HG02798 (cell line): ENCODE measurements around the gene RAET1E.
"Not testable (repeated sequence)": the region's sequence is repeated elsewhere in the genome, so short reads cannot be mapped to it uniquely, and the experiment has no call there.

Experiments
- ATAC-seq: cut with Tn5 transposase; IDR thresholded peaks from one replicate; pipeline ENCODE4 v1.9.1; 2021; ENCODE audit warnings: mild to moderate bottlenecking; ENCODE audit not compliant: unreplicated experiment, poor library complexity

The RAET1E gene

GRCh38 chr6:149913085-149913484 is 15.2 kb upstream of the RAET1E start:
- no peak for ATAC-seq

GRCh38 chr6:149912680-149913079 is 14.8 kb upstream of the RAET1E start:
- ATAC-seq: not testable (repeated sequence)

GRCh38 chr6:149910721-149911151 is 12.8 kb upstream of the RAET1E start:
- no peak for ATAC-seq

DNA sequence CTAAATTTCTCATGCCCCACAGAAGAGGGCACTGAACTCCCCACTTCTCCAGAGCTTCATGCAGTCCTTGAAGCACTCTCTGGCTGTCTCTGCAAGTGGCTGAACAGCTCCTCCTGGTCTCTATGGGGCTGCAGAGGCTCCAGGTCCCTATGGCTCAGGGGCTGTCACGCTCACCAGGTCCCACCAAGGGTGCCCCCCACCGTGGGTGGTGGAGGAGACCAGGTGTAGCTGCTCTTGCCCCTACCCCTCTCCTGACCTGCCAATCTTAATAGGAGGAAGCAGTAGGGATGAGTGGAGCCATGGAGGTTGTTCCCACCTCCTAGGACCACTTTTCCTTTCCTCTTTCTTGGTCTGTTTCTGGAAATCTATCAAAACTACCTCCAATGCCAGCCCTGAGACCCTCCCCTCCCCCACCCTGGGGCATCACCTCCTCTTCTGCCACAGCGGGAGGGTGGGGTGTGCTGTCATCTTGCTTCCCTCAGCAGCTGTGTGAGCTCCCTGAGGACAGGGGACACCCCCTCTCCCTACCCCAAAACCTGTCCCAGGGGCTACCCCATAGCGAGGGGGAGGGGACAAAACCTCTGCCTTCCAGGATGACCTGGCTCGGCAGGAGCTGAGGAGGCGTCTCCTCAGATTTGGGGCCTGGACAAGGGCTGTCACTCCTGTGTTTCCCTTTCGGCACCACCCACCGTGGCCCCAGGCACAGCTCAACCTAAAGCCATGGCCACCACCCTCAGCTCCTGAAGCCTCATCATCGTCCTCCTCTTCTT is 12.0 kb upstream of the RAET1E start:
- ATAC-seq: no peak

DNA sequence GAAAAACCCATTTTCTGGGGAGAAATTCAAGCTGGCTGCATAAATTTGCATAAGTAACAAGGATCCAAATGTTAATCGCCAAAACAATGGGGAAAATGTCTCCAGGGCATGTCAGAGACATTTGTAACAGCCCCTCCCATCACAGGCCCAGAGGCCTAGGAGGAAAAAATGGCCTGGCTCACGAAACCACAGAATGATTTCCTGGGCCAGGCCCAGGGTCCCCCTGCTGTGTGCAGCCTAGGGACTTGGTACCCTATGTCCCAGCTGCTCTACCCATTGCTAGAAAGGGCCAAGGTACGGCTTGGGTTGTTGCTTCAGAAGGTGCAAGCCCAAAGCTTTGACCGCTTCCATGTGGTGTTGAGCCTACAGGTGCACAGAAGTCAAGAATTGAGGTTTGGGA is 10.6 kb upstream of the RAET1E start:
- not testable (repeated sequence) for ATAC-seq

GRCh38 chr6:149907317-149907716 is 9.4 kb upstream of the RAET1E start:
- no peak for ATAC-seq

GRCh38 chr6:149906405-149906804 is 8.5 kb upstream of the RAET1E start:
- no peak for ATAC-seq

GRCh38 chr6:149905911-149906371 is 8.0 kb upstream of the RAET1E start:
- no peak for ATAC-seq

DNA sequence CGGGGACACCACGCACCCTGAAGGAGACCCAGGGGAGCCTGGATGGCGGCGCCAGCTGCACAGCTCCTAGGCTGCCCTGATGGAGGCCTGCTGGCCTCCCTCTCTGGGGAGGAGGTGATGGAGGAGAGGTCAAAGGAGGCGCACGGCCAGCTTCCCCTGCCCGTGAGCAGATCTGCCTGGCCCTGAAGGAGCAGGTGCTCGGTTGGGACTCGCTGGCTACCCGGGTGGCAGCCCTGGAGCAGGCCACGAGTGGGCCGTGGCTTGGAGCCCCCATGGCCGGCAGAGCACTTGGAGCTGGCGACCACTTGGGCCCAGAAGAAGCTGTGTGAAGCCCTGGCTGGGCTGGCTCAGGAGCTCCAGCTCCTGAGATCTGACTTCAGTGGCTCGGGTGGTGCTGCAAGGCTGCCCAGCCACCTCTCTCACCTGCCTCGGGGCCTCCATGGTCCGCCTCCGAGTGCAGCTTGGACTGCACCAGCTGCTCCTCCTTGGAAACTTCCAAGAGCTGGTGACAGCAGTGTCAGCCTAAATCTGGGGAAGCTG is 7.5 kb upstream of the RAET1E start:
- ATAC-seq: no peak

DNA sequence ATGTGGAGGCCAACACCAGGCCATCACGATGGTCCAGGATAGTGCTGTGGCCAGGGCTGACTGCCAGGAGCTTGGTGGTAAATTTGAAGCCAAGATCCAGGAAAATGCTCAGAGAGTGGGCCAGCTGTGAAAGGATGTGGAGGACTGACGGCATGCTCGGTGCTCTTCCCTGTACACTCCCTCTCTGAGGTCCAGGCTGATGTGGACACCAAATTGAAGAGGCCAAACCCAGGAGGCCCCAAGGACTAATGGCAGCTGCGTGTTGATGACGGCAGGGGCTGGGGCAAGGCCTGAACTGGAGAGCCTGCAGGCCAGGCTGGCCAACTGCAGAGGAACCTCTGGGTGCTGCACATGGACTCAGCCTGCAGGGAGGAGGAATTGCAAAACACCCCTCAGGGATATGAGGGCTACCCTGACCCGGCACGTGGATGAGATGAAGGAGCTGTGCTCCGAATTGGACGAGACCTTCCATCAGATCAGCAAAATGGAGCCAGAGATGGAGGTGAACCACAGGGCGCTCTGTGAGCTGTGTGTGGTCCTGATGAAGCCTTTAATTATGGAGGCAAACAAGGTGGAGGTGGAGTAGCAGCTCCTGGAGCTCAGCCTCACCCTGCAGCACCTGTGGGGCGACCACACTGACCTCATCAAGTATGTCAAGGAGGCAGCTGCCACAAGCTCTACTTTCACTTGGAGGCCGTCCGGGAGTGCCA is 6.9 kb upstream of the RAET1E start:
- ATAC-seq: no peak

GRCh38 chr6:149903938-149904611 is 6.2 kb upstream of the RAET1E start:
- ATAC-seq: no peak

GRCh38 chr6:149901444-149902140 is 3.7 kb upstream of the RAET1E start:
- no peak for ATAC-seq

- no peak for ATAC-seq
Measured at GRCh38 chr6:149900620-149901443, 2.9 kb upstream of the RAET1E start.

DNA sequence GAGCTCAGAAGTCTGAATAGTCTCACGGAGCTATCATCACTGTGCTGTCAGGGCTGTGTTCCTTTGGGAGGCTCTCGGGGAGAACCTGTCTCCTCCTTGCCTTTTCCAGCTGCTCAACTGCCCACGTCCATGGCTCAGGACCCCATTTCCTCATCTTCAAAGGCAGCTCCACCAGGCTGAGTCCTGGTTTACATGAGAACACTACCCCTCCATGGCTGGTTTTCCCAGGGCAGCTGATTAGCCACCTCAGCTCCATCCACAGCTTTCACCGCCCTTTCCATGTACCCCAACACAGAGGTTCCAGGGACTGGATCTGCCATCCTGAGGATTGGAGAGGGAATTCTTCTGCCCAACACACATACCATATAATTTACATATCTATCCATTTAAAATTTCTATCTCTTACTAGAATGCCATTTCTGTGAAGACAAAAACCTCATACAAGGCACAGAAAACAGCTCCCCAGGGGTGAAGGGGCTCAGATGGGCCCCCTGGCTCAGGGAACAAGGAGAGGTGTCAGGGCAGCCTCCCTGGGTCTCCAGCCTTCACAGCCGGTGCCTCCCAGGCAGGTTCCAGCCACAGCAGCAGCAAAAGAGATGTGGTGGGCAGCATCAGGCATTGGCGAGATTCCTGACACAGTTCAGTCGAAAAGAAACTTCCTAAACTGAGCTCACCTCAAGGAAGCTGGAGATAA is 2.2 kb upstream of the RAET1E start:
- no peak for ATAC-seq

- ATAC-seq: no peak
Measured at GRCh38 chr6:149899486-149899885, 1.6 kb upstream of the RAET1E start.

DNA sequence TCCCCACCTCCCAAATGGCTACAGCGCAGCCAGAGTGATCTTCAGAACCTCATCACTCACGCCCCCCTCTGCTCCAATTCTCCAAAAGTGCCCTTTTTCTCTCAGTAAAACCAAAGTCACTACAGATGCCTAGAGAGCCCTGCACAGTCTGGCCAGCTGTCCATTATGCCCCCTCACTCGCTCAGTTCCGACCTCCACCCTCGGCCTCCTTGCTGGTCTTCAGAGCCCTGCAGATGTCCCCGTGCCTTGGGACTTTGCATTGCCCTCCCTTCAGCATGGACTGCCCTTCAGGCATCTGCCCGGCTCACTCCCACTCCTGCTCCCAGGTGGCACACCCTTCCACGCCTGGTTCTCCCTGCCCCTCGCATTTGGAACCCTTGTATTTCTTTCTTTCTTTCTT is 1.1 kb upstream of the RAET1E start:
- ATAC-seq: no peak

GRCh38 chr6:149897015-149897697 is 757 bp downstream of the RAET1E start:
- no peak for ATAC-seq

- ATAC-seq: no peak
Measured at GRCh38 chr6:149896491-149896890, 1.4 kb downstream of the RAET1E start.
